A549 (cell line): ENCODE results near the gene UBE2N. TPM values are rescaled to one million over a fixed set of nuclear protein-coding genes. Genes with fewer than 3 reads are reported as not detected.

Experiments used
- ATAC-seq, 2 experiments: fragments of 200-7000 bp in 1 of 2; fragments of >200 bp in 1 of 2; cut with Nextera tagmentation in 1 of 2; cut with Tn5 transposase in 1 of 2; 3 replicates each; pipeline versions ENCODE4 v1.8.0 to v1.9.1; 2018 to 2020; ENCODE audit warnings: mild to moderate bottlenecking in 1 of 2, moderate library complexity in 1 of 2
- CTCF ChIA-PET: fragments of 300-600 bp; sonication (Branson Sonifier 250); formaldehyde crosslinking; extraction: SDS; loops from one replicate; lab custom pipeline; 2021; ENCODE audit warnings: antibody characterized with exemption, inconsistent platforms; lab: Yijun Ruan, JAX
- POLR2A ChIA-PET: fragments of 350-600 bp; formaldehyde crosslinking; extraction: SDS; loops from one replicate; lab custom pipeline; 2021; ENCODE audit warnings: antibody characterized with exemption, inconsistent platforms; lab: Yijun Ruan, JAX
- DNase-seq, 2 experiments: peaks; one replicate each; pipeline versions ENCODE4 v3.0.0 to v3.0.0-alpha.2; 2011 to 2016; ENCODE audit warnings: low read depth in 1 of 2, low spot score in 1 of 2
- FAIRE-seq: peaks from 2 replicates; lab custom pipeline; 2011; peaks lifted over from hg19 to GRCh38; lab: Jason Lieb, UNC
- H3K27ac ChIP-seq, 2 experiments: fragments of >200 bp; sonication (Bioruptor Twin); formaldehyde crosslinking; 3 replicates each; pipeline ENCODE4 v1.5.1; 2016 to 2017
- H3K4me1 ChIP-seq: fragments of >200 bp; sonication (Bioruptor Twin); formaldehyde crosslinking; 3 replicates; pipeline ENCODE4 v1.6.1; 2016
- H3K4me2 ChIP-seq: fragments of >200 bp; sonication (Bioruptor Twin); formaldehyde crosslinking; 3 replicates; pipeline ENCODE4 v1.6.1; 2016
- H3K4me3 ChIP-seq: fragments of >200 bp; sonication (Bioruptor Twin); formaldehyde crosslinking; 3 replicates; pipeline ENCODE4 v1.5.1; 2016
- H3K9me3 ChIP-seq: fragments of >200 bp; sonication (Bioruptor Twin); formaldehyde crosslinking; 3 replicates; pipeline ENCODE4 v1.6.1; 2016
- BCL3 ChIP-seq: fragments of >200 bp; sonication (Bioruptor Twin); formaldehyde crosslinking; IDR thresholded peaks from 3 replicates; pipeline ENCODE4 v1.6.1; 2016
- CBX8 ChIP-seq: fragments of 200-600 bp; sonication (generic); IDR thresholded peaks from 2 replicates; pipeline ENCODE4 v1.6.1; 2016
- CEBPB ChIP-seq, 2 experiments: fragments of >200 bp in 1 of 2; sonication (Bioruptor Twin) in 1 of 2; formaldehyde crosslinking in 1 of 2; IDR thresholded peaks; 2 replicates each; pipeline ENCODE4 v1.6.1; 2012 to 2016
- CHD2 ChIP-seq: fragments of 150-350 bp; IDR thresholded peaks from 2 replicates; pipeline ENCODE4 v1.6.1; 2014; ENCODE audit warnings: low read length; ENCODE audit not compliant: partially characterized antibody
- CHD4 ChIP-seq: fragments of 200-600 bp; sonication (generic); IDR thresholded peaks from 2 replicates; pipeline ENCODE4 v1.6.1; 2016; ENCODE audit warnings: antibody characterized with exemption, mild to moderate bottlenecking, borderline replicate concordance
- EHF ChIP-seq: fragments of 250-450 bp; sonication (Bioruptor Pico); IDR thresholded peaks from 2 replicates; pipeline ENCODE4 v1.5.0; 2020; ENCODE audit warnings: mild to moderate bottlenecking
- EHMT2 ChIP-seq: fragments of 200-600 bp; sonication (generic); IDR thresholded peaks from 2 replicates; pipeline ENCODE4 v1.6.1; 2016; ENCODE audit warnings: antibody characterized with exemption, low read depth, mild to moderate bottlenecking, moderate library complexity
- HDAC2 ChIP-seq: fragments of 200-600 bp; sonication (generic); IDR thresholded peaks from 2 replicates; pipeline ENCODE4 v1.6.1; 2016
- HMGXB4 ChIP-seq: fragments of 250-450 bp; sonication (Bioruptor Pico); IDR thresholded peaks from 2 replicates; pipeline ENCODE4 v1.5.0; 2021; ENCODE audit warnings: mild to moderate bottlenecking, moderate library complexity, borderline replicate concordance
- HOXA7 ChIP-seq: fragments of 250-450 bp; sonication (Bioruptor Pico); IDR thresholded peaks from 2 replicates; pipeline ENCODE4 v1.5.0; 2020; ENCODE audit warnings: mild to moderate bottlenecking, moderate library complexity
- HOXB5 ChIP-seq: fragments of 250-450 bp; sonication (Bioruptor Pico); IDR thresholded peaks from 2 replicates; pipeline ENCODE4 v1.5.0; 2020; ENCODE audit warnings: mild to moderate bottlenecking, moderate library complexity
- MAFK ChIP-seq: fragments of 450-650 bp; IDR thresholded peaks from 2 replicates; pipeline ENCODE4 v1.6.1; 2014; ENCODE audit not compliant: partially characterized antibody
- MAX ChIP-seq: IDR thresholded peaks from 2 replicates; pipeline ENCODE4 v1.6.1; 2012
- NPAS2 ChIP-seq: fragments of 250-450 bp; sonication (Bioruptor Pico); IDR thresholded peaks from 2 replicates; pipeline ENCODE4 v1.8.0; 2022; ENCODE audit warnings: mild to moderate bottlenecking, moderate library complexity, borderline replicate concordance
- NR3C1 ChIP-seq: fragments of >200 bp; sonication (Bioruptor Twin); formaldehyde crosslinking; IDR thresholded peaks from 3 replicates; pipeline ENCODE4 v1.6.1; 2017
- PBX3 ChIP-seq: IDR thresholded peaks from 2 replicates; pipeline ENCODE4 v1.6.1; 2012
- POLR2A ChIP-seq: IDR thresholded peaks from 2 replicates; pipeline ENCODE4 v1.6.1; 2012; ENCODE audit warnings: mild to moderate bottlenecking, low read length
- RARB ChIP-seq: fragments of 250-450 bp; sonication (Bioruptor Pico); IDR thresholded peaks from 2 replicates; pipeline ENCODE4 v1.8.0; 2021; ENCODE audit warnings: mild to moderate bottlenecking, moderate library complexity
- REST ChIP-seq: fragments of 200-600 bp; sonication (generic); IDR thresholded peaks from 2 replicates; pipeline ENCODE4 v1.6.1; 2016; ENCODE audit warnings: antibody characterized with exemption, mild to moderate bottlenecking, moderate library complexity
- RFX5 ChIP-seq: fragments of 450-650 bp; IDR thresholded peaks from 2 replicates; pipeline ENCODE4 v1.7.1; 2014; ENCODE audit warnings: antibody characterized with exemption, mild to moderate bottlenecking, moderate library complexity
- SMC3 ChIP-seq: fragments of >200 bp; sonication (Bioruptor Twin); formaldehyde crosslinking; IDR thresholded peaks from 3 replicates; pipeline ENCODE4 v1.6.1; 2018; ENCODE audit warnings: inconsistent platforms
- TFCP2L1 ChIP-seq: fragments of 250-450 bp; sonication (Bioruptor Pico); IDR thresholded peaks from 2 replicates; pipeline ENCODE4 v1.5.0; 2021; ENCODE audit warnings: mild to moderate bottlenecking
- TP53 ChIP-seq: fragments of 250-450 bp; sonication (Bioruptor Pico); IDR thresholded peaks from 2 replicates; pipeline ENCODE4 v1.5.0; 2021; ENCODE audit warnings: mild to moderate bottlenecking, moderate library complexity
- ZFP36 ChIP-seq: fragments of 450-650 bp; IDR thresholded peaks from 2 replicates; pipeline ENCODE4 v1.6.1; 2014; ENCODE audit warnings: borderline replicate concordance; ENCODE audit not compliant: partially characterized antibody
- ZSCAN20 ChIP-seq: fragments of 250-450 bp; sonication (Bioruptor Pico); IDR thresholded peaks from 2 replicates; pipeline ENCODE4 v1.8.0; 2022; ENCODE audit warnings: mild to moderate bottlenecking, moderate library complexity
- WGBS: methylation state at CpG from one replicate; pipeline ENCODE4 v1.1.6; 2017; ENCODE audit errors: missing lambda C conversion rate; 5-methylcytosine and 5-hydroxymethylcytosine counted together
- polyA plus RNA-seq, 4 experiments: library from polyadenylated mRNA; depleted of rRNA in 3 of 4; stranded (reverse); fragments of >200 nt; fragmentation: RNase III in 1 of 4; extraction: RNeasy Plus Mini Kit Qiagen cat#74134 plus additional on column Dnase treatment in 1 of 4; gene quantifications; 2 replicates in 3 of 4; 3 replicates in 1 of 4; pipeline ENCODE4 v1.2.3, GENCODE V29; 2011 to 2017

UBE2N gene
- polyA plus RNA-seq, 2 of the 4 experiments (the other 2 are of a cell fraction), result 160 to 168 TPM

GRCh38 chr12:93390549-93391297, 51.0 kb downstream of the UBE2N start:
- Histone ChIP-seq H3K4me3 (no peak overlapping the region), H3K4me1 (0 out of 3 replicates have a peak, but pooled peaks cover 7% of the 10 kb centered on the region), H3K4me2 (no peak overlapping the region), H3K27ac (no peak overlapping the region), H3K9me3 (no peaks in the 10 kb centered on the region)
- 88% methylated on average over 5 of the region's 5 CpGs for WGBS
- TF ChIP-seq SMC3 (no peak), RFX5 (no peak), POLR2A (no peak)
- no peak for ATAC-seq
- FAIRE-seq, result no peak
- no peak for DNase-seq
- ChIA-PET POLR2A (interaction anchor here (0.6 kb wide), 1 partner anchor 388 kb away, joined by 3 read pairs; no protein-coding TSS in a partner anchor), CTCF (interaction anchor here (1.2 to 1.9 kb wide), 2 partner anchors 394 to 404 kb away, joined by 3 to 8 read pairs; no protein-coding TSS in a partner anchor)

GRCh38 chr12:93390031-93390430, 51.7 kb downstream of the UBE2N start:
- FAIRE-seq (no peak), DNase-seq (no peak), ATAC-seq (no peak)
- Histone ChIP-seq H3K4me3 (no peak overlapping the region), H3K9me3 (no peaks in the 10 kb centered on the region), H3K27ac (no peak overlapping the region), H3K4me2 (no peak overlapping the region), H3K4me1 (0 out of 3 replicates have a peak, but pooled peaks cover 7% of the 10 kb centered on the region)
- TF ChIP-seq RFX5 (no peak), PBX3 (no peak), CEBPB (IDR thresholded peaks at IDR 0.05) (no peak), EHMT2 (no peak), TP53 (CRISPR knock-in tag) (no peak), HDAC2 (no peak), ZFP36 (no peak), TFCP2L1 (CRISPR knock-in tag) (no peak), MAX (no peak), MAFK (no peak)
- POLR2A ChIA-PET, result no interaction called here
- WGBS, result 91% methylated on average over 5 of the region's 5 CpGs
- CTCF ChIA-PET, result interaction anchor here (1.2 to 1.9 kb wide), 2 partner anchors 394 to 403 kb away, joined by 3 to 8 read pairs; no protein-coding TSS in a partner anchor

GRCh38 chr12:93387780-93388179, 54.0 kb downstream of the UBE2N start:
- Histone ChIP-seq H3K4me3 (no peak overlapping the region), H3K9me3 (no peaks in the 10 kb centered on the region), H3K4me2 (no peak overlapping the region), H3K27ac (no peak overlapping the region), H3K4me1 (0 out of 3 replicates have a peak, but pooled peaks cover 7% of the 10 kb centered on the region)
- POLR2A ChIA-PET, result no interaction called here
- CTCF ChIA-PET, result interaction anchor here (1.0 to 8.6 kb wide), 6 partner anchors 9 to 400 kb away, joined by 3 to 63 read pairs (median 4); no protein-coding TSS in a partner anchor
- FAIRE-seq (no peak), DNase-seq (no peak), ATAC-seq (no peak)
- WGBS, result 87% methylated on average over 2 of the region's 2 CpGs
- TF ChIP-seq RFX5 (no peak), MAX (no peak), HMGXB4 (CRISPR knock-in tag) (no peak), REST (no peak), CHD2 (no peak), EHF (no peak), EHMT2 (no peak), RARB (CRISPR knock-in tag) (no peak), CHD4 (no peak), NR3C1 (no peak), ZSCAN20 (CRISPR knock-in tag) (no peak), CBX8 (no peak), HOXA7 (CRISPR knock-in tag) (no peak), NPAS2 (no peak), HOXB5 (CRISPR knock-in tag) (no peak), BCL3 (no peak)
